H9 (cell line): Measurements from ENCODE around the gene RNGTT. TPM values are rescaled to one million over a fixed set of nuclear protein-coding genes. Genes with fewer than 3 reads are reported as not detected.

Experiments
- DNase-seq: peaks from one replicate; pipeline ENCODE4 v3.0.0-alpha.2; 2017
- H2AFZ ChIP-seq: one replicate; pipeline ENCODE4 v1.6.1; 2013; ENCODE audit warnings: mild to moderate bottlenecking, low read length, control low read depth, moderate library complexity
- H2AK5ac ChIP-seq: 2 replicates; pipeline ENCODE4 v1.6.1; 2013; ENCODE audit warnings: low read length, control low read depth, mixed read lengths; ENCODE audit not compliant: insufficient read length
- H2BK120ac ChIP-seq: one replicate; pipeline ENCODE4 v1.6.1; 2013; ENCODE audit warnings: low read depth, mild to moderate bottlenecking, low read length, control low read depth, inconsistent platforms; ENCODE audit not compliant: poor library complexity, severe bottlenecking
- H2BK12ac ChIP-seq: 2 replicates; pipeline ENCODE4 v1.6.1; 2013; ENCODE audit warnings: low read length, control low read depth, mixed read lengths, low read depth; ENCODE audit not compliant: insufficient read length
- H2BK15ac ChIP-seq: 2 replicates; pipeline ENCODE4 v1.6.1; 2013; ENCODE audit warnings: low read depth, low read length, control low read depth
- H2BK20ac ChIP-seq: one replicate; pipeline ENCODE4 v1.6.1; 2013; ENCODE audit warnings: low read depth, mild to moderate bottlenecking, low read length, control low read depth, inconsistent platforms; ENCODE audit not compliant: poor library complexity, severe bottlenecking
- H2BK5ac ChIP-seq: 2 replicates; pipeline ENCODE4 v1.6.1; 2013; ENCODE audit warnings: low read length, control low read depth, mixed read lengths; ENCODE audit not compliant: insufficient read length
- H3K14ac ChIP-seq: 2 replicates; pipeline ENCODE4 v1.6.1; 2013; ENCODE audit warnings: low read length, control low read depth; ENCODE audit not compliant: insufficient read depth
- H3K18ac ChIP-seq: 2 replicates; pipeline ENCODE4 v1.6.1; 2013; ENCODE audit warnings: low read depth, mild to moderate bottlenecking, mixed read lengths, low read length, control low read depth; ENCODE audit not compliant: insufficient read length
- H3K23ac ChIP-seq: 2 replicates; pipeline ENCODE4 v1.6.1; 2013; ENCODE audit warnings: low read length, control low read depth, mixed read lengths, low read depth; ENCODE audit not compliant: insufficient read length
- H3K23me2 ChIP-seq: 2 replicates; pipeline ENCODE4 v1.6.1; 2013; ENCODE audit warnings: low read depth, mild to moderate bottlenecking, mixed read lengths, low read length, control low read depth; ENCODE audit not compliant: insufficient read length, poor library complexity, severe bottlenecking
- H3K27ac ChIP-seq: 2 replicates; pipeline ENCODE4 v1.5.1; 2013; ENCODE audit warnings: low read length, control low read depth, mixed read lengths, low read depth; ENCODE audit not compliant: insufficient read length
- H3K27me3 ChIP-seq: 2 replicates; pipeline ENCODE4 v1.6.1; 2013; ENCODE audit warnings: low read length, control low read depth, inconsistent platforms; ENCODE audit not compliant: insufficient read depth
- H3K4ac ChIP-seq: 2 replicates; pipeline ENCODE4 v1.6.1; 2013; ENCODE audit warnings: low read depth, mild to moderate bottlenecking, control low read depth, inconsistent platforms, low read length, moderate library complexity
- H3K4me1 ChIP-seq: 2 replicates; pipeline ENCODE4 v1.6.1; 2013; ENCODE audit warnings: low read length, control low read depth, inconsistent platforms; ENCODE audit not compliant: insufficient read depth
- H3K4me2 ChIP-seq: 2 replicates; pipeline ENCODE4 v1.6.1; 2013; ENCODE audit warnings: low read length, control low read depth, mixed read lengths; ENCODE audit not compliant: insufficient read length, insufficient read depth
- H3K56ac ChIP-seq: 2 replicates; pipeline ENCODE4 v1.6.1; 2013; ENCODE audit warnings: low read depth, mild to moderate bottlenecking, mixed read lengths, low read length, control low read depth; ENCODE audit not compliant: insufficient read length
- H3K79me1 ChIP-seq: 2 replicates; pipeline ENCODE4 v1.6.1; 2013; ENCODE audit warnings: low read depth, mild to moderate bottlenecking, moderate library complexity, low read length, control low read depth, inconsistent platforms; ENCODE audit not compliant: insufficient read depth, poor library complexity, severe bottlenecking
- H3K79me2 ChIP-seq: 2 replicates; pipeline ENCODE4 v1.6.1; 2013; ENCODE audit warnings: low read length, control low read depth, inconsistent platforms; ENCODE audit not compliant: insufficient read depth
- H3K9ac ChIP-seq: 2 replicates; pipeline ENCODE4 v1.6.1; 2013; ENCODE audit warnings: low read length, control low read depth, mixed read lengths; ENCODE audit not compliant: insufficient read length; ENCODE audit errors: extremely low read depth
- H3K9me3 ChIP-seq: one replicate; pipeline ENCODE4 v1.6.1; 2013; ENCODE audit warnings: low read depth, low read length, inconsistent platforms; ENCODE audit not compliant: control insufficient read depth
- H3T11ph ChIP-seq: one replicate; pipeline ENCODE4 v1.6.1; 2013; ENCODE audit warnings: mild to moderate bottlenecking, low read length, control low read depth, inconsistent platforms
- H4K20me1 ChIP-seq: one replicate; pipeline ENCODE4 v1.6.1; 2013; ENCODE audit not compliant: control insufficient read depth, insufficient read length, insufficient read depth
- H4K5ac ChIP-seq: 2 replicates; pipeline ENCODE4 v1.6.1; 2013; ENCODE audit warnings: low read depth, mild to moderate bottlenecking, mixed read lengths, low read length, control low read depth; ENCODE audit not compliant: insufficient read length
- H4K8ac ChIP-seq: replicated peaks from 2 replicates; pipeline ENCODE4 v1.6.1; 2013; ENCODE audit warnings: low read length, control low read depth, mixed read lengths, low read depth; ENCODE audit not compliant: insufficient read length
- H4K91ac ChIP-seq: 2 replicates; pipeline ENCODE4 v1.6.1; 2013; ENCODE audit warnings: low read depth, mild to moderate bottlenecking, moderate library complexity, mixed read lengths, low read length, control low read depth; ENCODE audit not compliant: insufficient read length
- H3K27ac Mint-ChIP-seq, 3 experiments: 2 replicates in 2 of 3; 3 replicates in 1 of 3; pipeline ENCODE4 v1.8.0; 2020 to 2021; ENCODE audit warnings: mixed read lengths in 3 of 3, mild to moderate bottlenecking in 1 of 3, moderate library complexity in 1 of 3
- H3K27me3 Mint-ChIP-seq: 2 replicates; pipeline ENCODE4 v1.8.0; 2021; ENCODE audit warnings: low read depth, mild to moderate bottlenecking, moderate library complexity, mixed read lengths
- H3K36me3 Mint-ChIP-seq, 3 experiments: 2 replicates in 2 of 3; 3 replicates in 1 of 3; pipeline ENCODE4 v1.8.0; 2020 to 2021; ENCODE audit warnings: low read depth in 3 of 3, mixed read lengths in 3 of 3; ENCODE audit not compliant: insufficient read depth in 1 of 3
- H3K4me1 Mint-ChIP-seq, 2 experiments: 2 replicates each; pipeline ENCODE4 v1.8.0; 2020; ENCODE audit warnings: mixed read lengths in 2 of 2
- H3K4me3 Mint-ChIP-seq, 2 experiments: 2 replicates in 1 of 2; 3 replicates in 1 of 2; pipeline ENCODE4 v1.8.0; 2020 to 2021; ENCODE audit warnings: mild to moderate bottlenecking in 2 of 2, mixed read lengths in 2 of 2, moderate library complexity in 1 of 2
- H3K9me3 Mint-ChIP-seq, 2 experiments: 2 replicates in 1 of 2; 3 replicates in 1 of 2; pipeline ENCODE4 v1.8.0; 2020; ENCODE audit warnings: mild to moderate bottlenecking in 2 of 2, mixed read lengths in 2 of 2, moderate library complexity in 1 of 2
- WGBS: extraction: QIAGEN DNeasy Blood & Tissue Kit; methylation state at CpG from one replicate; pipeline ENCODE4 v1.1.7; 2013; ENCODE audit warnings: missing lambda C conversion rate, low lambda C conversion rate, mixed read lengths; ENCODE audit not compliant: insufficient read length; ENCODE audit errors: extremely low coverage; 5-methylcytosine and 5-hydroxymethylcytosine counted together
- total RNA-seq: library from RNA; stranded (reverse); gene quantifications from 2 replicates; pipeline ENCODE4 v1.2.1, GENCODE V29; 2021
- TF ChIP-seq, protein P1 (sequence below): fragments of 200-600 bp; sonication (generic); conservative IDR thresholded peaks from 3 replicates; pipeline ENCODE4 v1.8.0; 2021; ENCODE audit warnings: antibody characterized with exemption, mild to moderate bottlenecking

Gene RNGTT
- total RNA-seq, 1 experiment from 2014 or later: 20.5 TPM

GRCh38 chr6:88870717-88871330 lies 92.6 kb downstream of the RNGTT start:
- Histone ChIP-seq H3T11ph (no peak overlapping the region), H3K4me1 (no peaks in the 10 kb centered on the region), H3K14ac (no peak overlapping the region), H2AFZ (no peak overlapping the region), H4K20me1 (no peaks in the 10 kb centered on the region), H3K79me1 (no peaks in the 10 kb centered on the region), H3K9me3 (no peaks in the 10 kb centered on the region), H2AK5ac (no peak overlapping the region), H4K91ac (no peak overlapping the region), H2BK5ac (no peak overlapping the region), H3K9ac (no peak overlapping the region), H3K27me3 (no peaks in the 10 kb centered on the region), H2BK120ac (no peak overlapping the region), H4K5ac (no peak overlapping the region), H2BK20ac (no peak overlapping the region), H3K18ac (no peak overlapping the region), H3K23ac (no peak overlapping the region), H3K23me2 (no peaks in the 10 kb centered on the region), H4K8ac (no peak overlapping the region), H3K79me2 (no peaks in the 10 kb centered on the region), H3K27ac (no peak overlapping the region), H2BK12ac (no peak overlapping the region), H3K56ac (no peak overlapping the region), H3K4me2 (no peak overlapping the region), H2BK15ac (no peak overlapping the region), H3K4ac (no peak overlapping the region)
- TF ChIP-seq, protein P1, sequence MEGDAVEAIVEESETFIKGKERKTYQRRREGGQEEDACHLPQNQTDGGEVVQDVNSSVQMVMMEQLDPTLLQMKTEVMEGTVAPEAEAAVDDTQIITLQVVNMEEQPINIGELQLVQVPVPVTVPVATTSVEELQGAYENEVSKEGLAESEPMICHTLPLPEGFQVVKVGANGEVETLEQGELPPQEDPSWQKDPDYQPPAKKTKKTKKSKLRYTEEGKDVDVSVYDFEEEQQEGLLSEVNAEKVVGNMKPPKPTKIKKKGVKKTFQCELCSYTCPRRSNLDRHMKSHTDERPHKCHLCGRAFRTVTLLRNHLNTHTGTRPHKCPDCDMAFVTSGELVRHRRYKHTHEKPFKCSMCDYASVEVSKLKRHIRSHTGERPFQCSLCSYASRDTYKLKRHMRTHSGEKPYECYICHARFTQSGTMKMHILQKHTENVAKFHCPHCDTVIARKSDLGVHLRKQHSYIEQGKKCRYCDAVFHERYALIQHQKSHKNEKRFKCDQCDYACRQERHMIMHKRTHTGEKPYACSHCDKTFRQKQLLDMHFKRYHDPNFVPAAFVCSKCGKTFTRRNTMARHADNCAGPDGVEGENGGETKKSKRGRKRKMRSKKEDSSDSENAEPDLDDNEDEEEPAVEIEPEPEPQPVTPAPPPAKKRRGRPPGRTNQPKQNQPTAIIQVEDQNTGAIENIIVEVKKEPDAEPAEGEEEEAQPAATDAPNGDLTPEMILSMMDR: peak; percentile 75
- H3K27ac Mint-ChIP-seq: no peak overlapping the region
- no CpG with 5 or more reads among the region's 1 CpG for WGBS
- DNase-seq: no peak
- H3K27me3 Mint-ChIP-seq: no peaks in the 10 kb centered on the region
- no peaks in the 10 kb centered on the region for H3K9me3 Mint-ChIP-seq
- no peaks in the 10 kb centered on the region for H3K4me1 Mint-ChIP-seq
- no peak overlapping the region for H3K4me3 Mint-ChIP-seq
- H3K36me3 Mint-ChIP-seq: no peaks in the 10 kb centered on the region
